Measurements from ENCODE around the gene KIF1C.

KIF1C gene

DNA sequence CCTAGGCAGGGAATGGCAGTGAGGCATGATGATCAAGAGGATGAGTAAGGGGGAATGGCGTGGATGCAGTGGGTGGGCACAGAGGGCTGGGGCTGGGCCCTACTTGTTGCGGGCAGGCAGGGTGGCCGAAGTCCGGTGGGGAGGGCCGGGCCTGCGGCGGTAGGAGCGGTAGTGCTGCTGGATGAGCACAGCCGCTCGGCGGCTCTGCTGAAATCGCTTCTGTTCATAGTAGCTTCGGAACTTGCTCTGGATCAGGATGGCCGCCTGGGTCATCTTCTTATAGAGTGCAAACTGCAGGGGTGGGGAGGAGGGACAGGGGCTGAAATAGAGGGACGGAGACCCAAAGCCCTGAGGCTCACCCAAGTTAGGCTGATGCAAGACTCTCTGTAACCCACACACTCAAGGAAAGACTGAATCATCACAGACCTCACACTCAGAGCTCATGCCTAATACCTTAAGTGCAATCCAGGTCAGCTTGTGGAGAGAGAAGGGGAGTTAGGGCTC is 28.7 kb upstream of the KIF1C start:
- no peak for DNase-seq

DNA sequence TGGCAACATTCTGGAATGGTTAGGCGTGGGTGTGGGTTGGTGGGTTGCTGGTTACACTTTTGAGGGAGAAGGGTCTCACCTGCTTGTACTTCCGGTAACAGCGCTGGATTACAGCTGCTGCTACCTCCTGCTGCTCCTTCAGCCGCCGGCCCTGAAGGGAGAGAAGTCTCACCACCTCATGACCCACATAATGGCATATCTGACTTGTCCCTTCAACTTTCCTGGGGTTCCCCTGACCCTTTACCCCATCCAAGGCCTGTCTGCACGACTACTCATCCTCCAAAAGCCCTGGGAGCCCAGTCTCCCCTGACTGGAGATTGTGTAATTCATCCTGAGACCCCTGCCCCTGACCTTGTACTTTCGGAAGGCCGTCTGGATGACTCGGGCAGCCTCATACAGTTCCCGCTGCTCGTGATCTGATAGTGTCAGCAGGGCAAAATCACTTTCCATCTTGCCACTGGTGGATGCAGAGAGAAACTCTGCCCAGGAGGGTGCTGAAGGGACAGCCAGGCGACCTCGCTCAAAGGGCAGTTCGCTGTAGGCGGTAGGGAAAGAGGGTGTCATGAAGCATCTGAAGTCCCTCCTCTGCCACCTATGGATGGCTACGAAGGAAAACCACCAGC is 28.1 kb upstream of the KIF1C start:
- no peak for DNase-seq

DNA sequence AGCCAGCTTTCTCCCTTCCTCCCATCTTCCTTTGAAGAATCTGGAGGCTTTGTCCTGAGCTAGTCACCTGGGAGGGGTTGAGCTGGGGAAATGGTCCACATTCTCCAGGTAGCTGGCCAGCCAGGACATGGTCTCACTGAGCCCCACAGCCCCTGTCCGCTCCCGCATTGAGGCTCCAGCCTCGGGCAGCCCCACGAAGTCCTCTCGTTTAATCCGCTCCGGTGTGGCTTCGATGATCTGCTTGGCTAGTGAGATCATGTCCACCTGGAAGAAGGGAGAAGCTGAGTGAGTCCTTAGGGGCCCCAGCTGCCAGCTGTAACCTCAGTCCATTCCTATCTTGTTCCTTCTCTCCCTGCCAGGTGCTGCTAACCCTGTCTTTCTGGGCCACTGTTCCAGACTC is 27.5 kb upstream of the KIF1C start:
- no peak for DNase-seq

DNA sequence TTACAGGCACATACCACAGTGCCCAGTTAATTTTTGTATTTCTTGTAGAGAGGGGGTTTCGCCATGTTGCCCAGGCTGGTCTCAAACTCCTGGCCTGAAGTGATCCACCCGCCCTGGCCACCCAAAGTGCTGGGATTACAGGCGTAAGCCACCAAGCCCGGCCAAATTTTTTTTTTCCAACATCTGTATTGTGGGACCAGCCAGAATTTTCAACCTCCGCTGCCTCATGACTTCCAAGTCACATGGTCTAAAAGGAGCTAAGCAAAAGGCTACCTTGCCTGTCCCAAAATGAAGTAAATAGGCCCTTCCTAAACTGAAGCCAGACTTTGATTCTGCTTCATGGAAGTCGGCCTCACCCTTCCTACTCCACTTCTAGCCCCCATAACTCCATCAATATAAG is 25.9 kb upstream of the KIF1C start:
- no peak for DNase-seq

DNA sequence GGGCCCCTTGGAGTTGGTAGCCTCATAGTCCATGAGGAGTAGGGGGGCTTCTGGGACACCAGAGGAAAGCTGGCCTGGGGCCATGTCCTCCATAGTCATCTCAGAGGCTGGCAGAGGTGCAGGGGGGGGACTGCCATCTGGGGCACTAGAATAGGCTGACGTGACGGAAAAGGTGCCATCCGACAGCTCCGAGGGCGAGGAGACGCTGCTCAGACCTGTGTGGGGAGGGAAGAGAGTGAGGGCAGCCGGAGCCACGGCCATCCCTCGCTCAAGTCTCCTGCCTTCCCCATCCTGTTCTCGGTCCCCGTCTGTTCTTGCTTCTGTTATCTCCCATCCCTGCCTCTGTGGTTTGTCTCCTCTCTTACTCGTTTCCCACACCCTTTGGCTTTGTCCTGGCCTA is 25.4 kb upstream of the KIF1C start:
- no peak for DNase-seq

DNA sequence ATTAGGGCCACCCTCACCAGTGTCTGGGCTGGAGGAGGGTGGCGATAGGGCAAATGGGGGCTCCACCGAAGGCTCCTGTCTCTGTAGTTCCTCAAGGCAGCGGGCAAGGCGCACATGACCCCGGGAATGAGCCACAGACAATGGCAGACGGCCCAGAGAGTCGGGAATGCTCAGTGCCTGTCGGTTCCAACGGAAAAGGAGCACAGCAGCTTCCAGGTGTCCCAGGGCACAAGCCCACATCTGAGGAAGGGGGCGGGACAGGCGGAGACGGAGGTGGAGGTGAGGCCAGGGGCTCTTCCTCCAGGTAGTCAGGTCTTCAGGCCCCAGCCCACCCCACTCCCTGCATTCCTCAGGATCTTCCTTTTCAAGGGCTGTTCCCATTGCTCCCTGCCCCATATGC is 25.0 kb upstream of the KIF1C start:
- no peak for DNase-seq

DNA sequence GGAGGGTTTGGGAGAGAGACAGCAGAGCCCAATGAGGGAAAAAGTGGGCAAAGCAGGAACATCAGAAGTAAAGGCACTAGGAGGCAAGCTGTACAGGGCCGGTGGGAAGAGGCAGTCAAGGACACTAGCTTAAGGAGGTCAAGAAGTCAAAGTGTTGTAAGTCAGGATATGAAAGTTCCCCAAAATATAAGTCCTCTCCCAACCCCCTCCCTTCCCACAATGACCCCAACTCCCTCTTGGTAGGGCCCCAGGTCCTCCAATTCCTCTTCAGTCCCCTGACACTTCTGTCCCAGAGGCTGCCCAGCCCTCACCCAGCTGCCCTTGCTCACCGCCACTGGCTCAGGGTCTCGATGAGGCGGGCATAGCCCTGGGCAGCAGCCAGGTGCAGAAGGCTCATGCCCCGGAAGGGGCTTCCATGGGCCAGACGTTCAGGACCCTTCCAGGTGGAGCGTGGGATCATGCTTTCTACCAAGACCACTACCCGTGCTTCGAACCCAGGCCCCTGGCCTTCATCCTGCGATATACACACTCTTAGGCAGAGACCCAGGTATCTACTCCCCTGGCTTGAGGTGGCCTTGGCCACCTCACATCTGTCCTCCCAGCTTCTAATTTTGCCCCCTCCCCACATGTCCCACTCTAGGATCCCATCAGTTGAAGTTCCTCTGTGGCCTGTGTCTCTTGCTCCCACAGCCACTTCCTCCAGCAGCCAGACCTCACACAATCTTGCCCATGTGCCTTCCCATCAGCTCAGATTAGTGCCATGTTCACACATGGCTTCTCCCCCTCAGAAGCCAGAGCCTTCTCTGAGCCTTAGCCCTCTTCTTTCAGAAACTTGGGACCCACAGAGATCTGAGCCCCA is 24.3 kb upstream of the KIF1C start:
- no peak for DNase-seq

DNA sequence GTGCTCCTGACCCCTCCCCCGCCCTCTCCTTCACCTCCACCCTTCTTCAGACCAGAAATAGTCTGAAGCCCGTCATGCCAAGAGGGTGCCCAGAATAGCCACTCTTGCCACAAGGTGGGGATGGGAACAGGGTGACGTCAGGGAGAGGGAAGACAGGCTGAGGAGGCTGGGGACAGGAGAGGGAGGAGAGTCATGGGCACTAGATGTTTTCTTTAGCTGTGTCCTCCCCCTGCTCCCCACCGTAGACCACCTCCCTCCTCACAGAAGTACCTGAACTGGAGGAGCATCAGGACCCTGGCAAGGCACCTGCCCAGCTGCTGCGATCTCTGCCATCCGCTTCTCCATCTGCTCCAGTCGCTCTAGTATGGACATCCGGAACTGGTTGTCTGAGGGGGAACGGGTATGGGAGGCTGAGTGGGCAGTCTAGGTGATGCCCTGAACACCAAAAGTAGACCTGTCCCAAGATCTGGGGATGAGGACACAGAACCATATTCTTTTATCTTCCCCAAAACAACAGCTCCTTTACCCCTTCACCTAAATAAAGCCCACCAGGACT is 23.6 kb upstream of the KIF1C start:
- DNase-seq = no peak

DNA sequence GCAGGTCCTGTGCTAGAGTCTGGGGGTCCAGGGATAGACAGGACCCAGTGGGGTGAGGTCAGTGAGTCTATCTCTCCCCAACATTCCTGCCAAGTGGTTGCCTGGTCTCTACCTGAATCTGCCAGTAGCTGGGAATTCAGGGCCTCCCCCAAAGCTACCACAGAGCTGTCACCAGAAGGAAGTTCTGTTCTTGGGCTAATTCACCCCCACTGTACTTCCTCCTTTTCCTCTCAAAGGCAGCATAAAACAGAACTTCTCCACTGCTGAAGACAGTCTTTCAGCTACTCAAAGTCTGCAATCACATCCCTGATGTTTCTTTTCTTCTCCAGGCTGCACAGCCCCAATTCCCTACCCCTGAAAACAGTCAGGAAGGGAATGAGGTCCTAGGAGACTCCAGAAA is 19.0 kb upstream of the KIF1C start:
- DNase-seq = no peak

DNA sequence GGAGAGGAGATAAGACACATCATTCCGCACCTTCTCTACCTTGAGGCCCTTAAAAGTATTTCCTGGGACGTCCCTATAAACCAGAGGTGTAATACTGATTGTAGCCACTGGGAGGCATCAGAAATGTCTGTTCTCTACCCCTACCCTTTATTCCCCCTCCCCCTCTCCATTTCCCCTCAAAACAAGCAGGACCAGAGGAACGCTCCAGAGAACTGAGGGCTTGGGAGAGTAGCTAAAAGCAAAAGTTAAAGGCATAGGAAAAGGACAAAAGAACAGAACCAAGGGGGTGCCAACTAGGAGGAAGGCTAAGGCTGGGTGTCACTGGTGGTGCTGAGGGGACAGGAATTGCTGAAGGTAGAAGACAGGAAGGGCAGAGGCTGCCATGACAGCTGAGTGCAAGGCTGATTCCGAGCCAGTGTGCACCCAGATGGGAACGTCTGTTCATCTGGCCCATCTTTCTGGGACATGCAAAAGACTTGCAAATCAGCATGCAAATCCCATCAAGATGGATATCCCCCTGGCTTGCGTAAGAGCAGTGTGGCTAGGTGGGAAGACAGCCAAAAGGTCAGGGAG is 17.0 kb upstream of the KIF1C start:
- peak; percentile 27 for DNase-seq

DNA sequence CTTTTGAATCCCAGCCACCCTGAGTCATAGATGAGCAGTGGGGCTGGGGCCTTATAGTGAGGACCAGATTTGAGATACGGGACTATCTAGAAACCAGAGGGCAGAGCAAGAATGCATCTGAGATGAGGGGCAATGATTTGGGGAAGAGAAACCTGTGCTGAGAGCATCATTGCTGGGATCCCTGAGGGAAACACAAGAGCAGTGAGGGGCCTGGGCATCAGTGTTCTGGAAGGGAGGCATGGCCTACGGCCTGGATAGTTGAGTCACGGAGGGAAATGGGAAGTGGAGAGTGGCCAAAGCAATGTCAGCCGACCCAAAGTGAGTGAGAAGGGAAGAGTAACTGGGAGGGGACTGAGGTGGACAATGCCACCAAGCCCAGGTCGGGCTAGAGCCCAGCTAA is 15.4 kb upstream of the KIF1C start:
- no peak for DNase-seq

DNA sequence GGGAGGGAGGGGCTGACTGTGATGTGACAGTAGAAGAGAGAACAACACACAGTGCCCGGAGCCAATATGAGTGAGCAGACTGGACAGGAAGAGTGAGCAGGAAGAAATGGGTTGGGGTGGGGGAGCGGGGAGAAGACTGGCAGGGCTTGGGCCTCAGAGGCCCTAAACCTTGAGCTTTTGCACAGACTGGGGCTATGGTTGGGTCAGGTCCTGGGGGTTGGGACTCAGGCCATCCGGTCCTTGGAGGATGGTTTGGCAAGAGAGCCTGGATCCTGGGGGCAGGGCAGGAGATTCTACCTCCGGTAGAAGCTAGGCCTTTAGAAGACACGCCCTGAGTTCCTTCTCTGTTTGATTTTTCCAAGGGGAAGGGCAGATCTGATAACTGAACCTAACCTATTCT is 11.3 kb upstream of the KIF1C start:
- no peak for DNase-seq

DNA sequence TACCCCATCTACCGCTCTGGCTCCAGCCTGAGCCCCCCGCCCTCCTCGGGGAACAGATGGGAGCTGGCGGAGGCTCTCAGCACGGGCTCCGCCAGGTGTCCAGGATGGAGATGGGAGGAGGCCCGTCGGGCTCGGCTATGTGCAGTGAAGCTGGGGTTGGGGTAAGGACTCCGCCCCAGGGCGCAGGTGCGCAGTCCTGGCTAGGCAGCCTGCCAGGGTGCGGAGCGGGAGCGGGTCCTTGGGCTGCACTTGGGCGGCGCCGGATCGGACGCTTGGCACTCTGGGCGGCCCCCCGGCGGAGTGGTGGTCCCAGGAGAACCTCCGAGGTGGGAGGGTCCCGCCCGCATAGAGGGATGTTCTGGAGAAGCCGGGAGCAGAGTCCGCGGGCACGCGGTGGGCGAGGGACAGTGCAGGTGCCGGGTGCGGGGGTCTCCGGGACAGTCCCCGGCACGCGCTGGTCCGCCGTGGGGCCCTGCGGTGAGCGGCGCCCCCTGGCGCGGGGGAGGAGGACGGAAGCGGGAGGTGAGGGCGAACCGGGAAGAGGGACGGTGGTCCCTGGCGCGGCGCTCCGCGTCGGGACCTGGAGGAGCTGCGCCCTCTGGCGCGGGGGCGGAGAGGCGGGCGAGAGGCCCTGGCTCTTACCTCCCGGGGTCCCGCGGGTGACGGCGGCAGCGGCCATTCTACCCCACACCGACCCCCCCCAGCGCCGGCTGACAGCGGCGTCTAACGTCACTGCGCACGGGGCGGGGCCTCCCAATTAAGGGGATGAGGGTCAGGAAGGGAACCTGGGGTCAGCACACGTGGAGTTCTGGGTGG is 10.6 kb upstream of the KIF1C start, which contains the start of gene CAMTA2:
CAMTA2 (minus strand) TSS at position 725 of the 816 bp plus-strand sequence. CDS start 1,453 bp downstream, outside the sequence.
- DNase-seq = peak; percentile 66

DNA sequence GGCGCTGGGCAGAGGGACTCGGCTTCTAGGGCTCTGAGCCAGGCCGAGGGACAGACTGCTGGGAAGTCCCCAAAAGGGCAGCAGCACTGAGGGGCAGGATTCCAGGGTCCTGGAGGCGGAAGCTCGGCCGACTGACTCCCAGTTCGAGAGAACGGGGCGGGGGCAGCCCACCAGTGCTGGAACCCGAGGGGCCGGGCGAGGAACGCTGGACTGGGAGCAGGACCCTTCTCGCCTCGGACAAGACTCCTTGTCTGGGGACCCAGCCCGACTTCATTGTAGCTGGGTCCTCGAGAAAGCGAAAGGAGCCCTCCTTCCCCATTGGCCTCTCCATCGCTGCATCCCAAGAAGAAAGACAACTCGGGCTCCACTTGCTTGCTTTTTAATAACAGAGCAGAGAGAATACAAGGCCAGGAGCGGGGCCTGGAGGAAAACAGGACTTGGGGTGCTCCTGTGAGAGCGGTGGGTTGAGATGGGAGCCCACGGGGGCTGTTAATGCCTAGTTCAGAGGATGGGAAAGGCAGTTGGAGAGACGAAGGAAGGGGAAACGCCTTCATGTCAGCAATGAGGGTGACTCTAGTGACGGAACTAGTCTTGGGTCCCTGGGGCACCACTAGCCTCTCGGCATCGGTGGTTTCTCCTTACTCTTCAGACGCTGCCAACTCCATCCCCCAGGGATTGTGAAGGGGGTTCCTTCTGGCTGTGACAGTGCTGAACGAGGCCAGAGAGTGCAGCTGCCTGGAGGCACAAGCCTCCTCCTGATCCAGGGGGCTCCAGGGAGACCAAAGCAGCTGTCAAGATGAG is 9.8 kb upstream of the KIF1C start:
- DNase-seq = no peak

DNA sequence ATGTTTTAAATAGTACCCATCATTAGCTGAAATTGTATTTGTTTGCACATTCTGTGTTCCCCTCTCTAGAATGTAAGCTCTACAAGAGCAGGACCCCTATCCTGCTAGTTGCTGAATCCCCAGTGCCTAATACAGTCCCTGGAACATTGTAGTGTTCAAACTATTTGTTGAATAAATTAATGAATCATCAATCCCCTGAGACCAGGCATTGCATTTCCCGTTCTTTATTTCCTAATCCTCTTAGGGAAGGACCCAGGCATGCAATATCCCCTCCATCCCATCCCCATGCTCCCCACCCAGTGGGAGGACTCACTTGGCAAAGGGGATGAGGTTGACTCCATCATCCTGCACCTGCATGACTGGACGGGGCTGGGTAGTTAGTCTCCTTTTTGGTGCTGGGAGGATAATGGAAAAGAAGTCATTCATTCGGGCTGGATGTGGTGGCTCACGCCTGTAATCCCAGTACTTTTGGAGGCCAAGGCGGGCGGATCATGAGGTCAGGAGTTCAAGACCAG is 3.6 kb upstream of the KIF1C start:
- DNase-seq = no peak

DNA sequence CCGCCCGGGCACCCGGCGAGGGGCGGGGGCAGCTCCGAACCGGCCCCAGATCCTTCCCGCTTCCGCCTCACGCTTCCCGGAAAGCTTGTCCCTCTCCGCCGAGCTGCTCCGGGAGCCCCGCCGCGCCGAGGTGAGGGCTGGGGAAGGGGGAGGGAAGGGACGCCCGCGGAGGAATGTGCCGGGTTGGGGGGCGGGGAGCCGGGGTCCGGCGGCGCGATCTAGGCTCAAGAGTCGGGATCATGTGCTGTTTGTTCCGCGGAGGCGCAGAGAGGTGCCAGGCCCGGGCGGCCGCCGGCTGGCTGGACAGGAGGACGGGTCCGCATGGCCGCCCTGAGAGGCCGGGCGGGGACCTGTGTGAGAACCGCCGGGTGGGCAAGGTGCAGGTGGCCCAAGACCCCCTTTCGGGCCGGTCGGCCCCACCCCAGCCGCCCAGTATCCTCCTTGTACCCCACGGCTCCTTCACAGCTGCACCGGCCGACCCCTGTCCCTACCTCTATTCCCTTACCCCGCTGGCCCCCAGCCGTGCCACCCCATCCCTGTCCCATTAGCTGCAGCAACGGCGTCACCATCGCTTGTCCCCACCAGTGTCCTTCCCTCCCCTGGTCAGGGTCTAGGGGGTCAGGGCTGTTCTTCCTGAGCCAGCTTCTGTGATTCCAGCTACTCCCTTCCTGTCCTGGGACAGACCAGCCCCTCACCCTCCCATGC is 429 bp downstream of the KIF1C start:
- no peak for DNase-seq

DNA sequence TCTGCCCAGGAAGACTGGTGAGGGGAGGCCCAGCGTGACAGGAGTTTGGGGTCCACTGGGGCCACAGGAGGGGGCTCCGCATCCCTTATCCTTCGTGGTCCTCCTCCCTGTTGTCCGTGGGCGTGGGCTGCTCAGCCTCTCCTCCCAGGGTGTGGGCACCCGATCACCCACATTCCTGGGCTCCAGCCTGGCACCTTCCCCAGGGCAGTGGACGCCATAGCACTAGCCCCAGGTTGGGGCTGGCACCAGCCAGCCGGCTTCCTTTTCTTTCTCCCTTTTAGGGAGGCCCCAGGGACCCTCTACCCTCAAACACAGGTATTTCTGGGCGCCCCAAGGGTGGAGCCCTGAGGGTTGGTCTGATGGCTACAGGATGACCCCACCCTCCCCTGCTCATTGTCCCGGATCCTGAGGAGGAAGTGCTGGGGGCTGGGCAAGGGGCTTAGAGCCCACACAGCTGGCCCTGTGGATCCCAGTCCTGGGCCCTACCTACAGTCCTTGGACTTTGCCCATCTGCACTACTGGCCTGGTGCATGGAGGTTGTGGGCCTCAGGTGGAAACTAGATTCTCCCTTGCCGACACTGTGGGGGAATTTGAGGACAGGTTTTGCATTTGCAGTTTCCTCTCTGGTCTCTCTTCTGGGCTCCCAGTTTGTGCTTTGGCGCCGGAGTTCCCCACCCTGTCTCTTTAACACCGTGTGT is 1.1 kb downstream of the KIF1C start:
- no peak for DNase-seq

DNA sequence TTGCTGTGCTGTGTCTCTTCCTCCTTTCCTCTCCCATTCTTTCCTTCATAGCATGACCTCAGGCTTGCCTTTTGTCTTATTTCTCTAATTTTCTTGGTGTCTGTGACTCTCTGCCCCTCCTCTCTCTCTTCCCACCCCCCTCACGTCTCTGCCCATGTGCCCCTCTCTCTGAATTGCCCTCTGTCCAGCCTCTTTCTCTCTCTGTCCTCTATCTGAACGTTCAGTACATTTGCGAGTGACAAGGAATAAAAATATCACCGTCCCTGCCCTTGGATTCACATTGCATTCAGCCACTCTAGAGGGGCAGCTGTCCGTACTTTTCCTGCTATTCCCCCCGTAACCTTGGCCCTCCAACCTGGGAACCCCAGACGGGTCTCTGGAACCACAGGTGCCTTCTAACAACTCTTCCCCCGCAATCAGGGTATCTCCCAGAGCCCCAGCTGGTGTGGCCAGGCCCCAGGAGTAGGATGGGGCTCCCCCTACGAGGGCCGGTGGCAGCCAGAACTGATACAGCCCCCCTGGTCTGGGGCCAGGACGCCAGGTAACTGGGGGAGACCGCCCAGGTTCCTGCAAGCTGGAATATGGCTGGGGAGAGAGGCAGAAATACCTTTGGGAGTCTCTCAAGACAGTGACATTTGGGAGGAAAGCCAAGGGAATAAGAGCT is 1.8 kb downstream of the KIF1C start:
- no peak for DNase-seq

DNA sequence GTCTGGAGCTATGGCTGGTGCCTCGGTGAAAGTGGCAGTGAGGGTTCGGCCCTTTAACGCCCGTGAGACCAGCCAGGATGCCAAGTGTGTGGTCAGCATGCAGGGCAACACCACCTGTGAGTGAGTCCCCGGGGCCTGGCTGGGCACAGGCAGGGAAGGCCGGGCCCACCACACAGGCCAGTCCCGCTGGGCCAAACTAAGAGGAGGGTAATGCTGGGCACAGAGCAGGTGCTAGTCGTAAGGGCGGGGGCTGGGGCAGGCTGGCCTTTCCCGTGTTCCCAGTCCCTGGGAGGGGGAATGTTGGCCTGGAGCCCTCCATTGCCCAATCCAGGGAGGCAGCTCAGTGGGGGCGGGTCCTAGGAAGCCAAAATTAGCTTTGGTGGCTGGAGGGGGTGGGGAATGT is 2.5 kb downstream of the KIF1C start:
- DNase-seq = no peak

All from NCI-H345 (cell line).